MCF 10A (cell line): Measurements from ENCODE around the gene JAG2. TPM values are rescaled to one million over a fixed set of nuclear protein-coding genes. Genes with fewer than 3 reads are reported as not detected.

Experiments used
- BruUV-seq: library from RNA; stranded (reverse); fragments of 400-500 nt; replicated peaks from 2 replicates; lab custom pipeline; 2021; lab: Mats Ljungman, UMichigan
- CTCF ChIA-PET: fragments of 300-600 bp; sonication (Branson Sonifier 250); formaldehyde crosslinking; extraction: SDS; loops from one replicate; lab custom pipeline; 2021; ENCODE audit warnings: antibody characterized with exemption, inconsistent platforms; lab: Yijun Ruan, JAX
- POLR2A ChIA-PET: fragments of 300-600, 350-650 bp; sonication (Branson Sonifier 250); formaldehyde crosslinking; extraction: SDS; loops from one replicate; lab custom pipeline; 2020; ENCODE audit warnings: antibody characterized with exemption, inconsistent platforms; lab: Yijun Ruan, JAX
- DNase-seq: peaks from one replicate; pipeline ENCODE4 v3.0.0-alpha.2; 2018; ENCODE audit not compliant: unreplicated experiment
- H3K27ac Mint-ChIP-seq: one replicate; pipeline ENCODE4 v1.8.0; 2022; ENCODE audit warnings: mild to moderate bottlenecking, low read depth, mixed read lengths; ENCODE audit not compliant: unreplicated experiment
- H3K27me3 Mint-ChIP-seq: one replicate; pipeline ENCODE4 v1.8.0; 2022; ENCODE audit warnings: mixed read lengths; ENCODE audit not compliant: insufficient read depth, unreplicated experiment
- H3K36me3 Mint-ChIP-seq: one replicate; pipeline ENCODE4 v1.8.0; 2022; ENCODE audit warnings: mild to moderate bottlenecking, moderate library complexity, mixed read lengths; ENCODE audit not compliant: insufficient read depth, unreplicated experiment
- H3K4me1 Mint-ChIP-seq: one replicate; pipeline ENCODE4 v1.8.0; 2022; ENCODE audit warnings: mixed read lengths; ENCODE audit not compliant: insufficient read depth, unreplicated experiment
- H3K4me3 Mint-ChIP-seq: one replicate; pipeline ENCODE4 v1.8.0; 2022; ENCODE audit warnings: mild to moderate bottlenecking, moderate library complexity, mixed read lengths; ENCODE audit not compliant: unreplicated experiment
- H3K9me3 Mint-ChIP-seq: one replicate; pipeline ENCODE4 v1.8.0; 2022; ENCODE audit warnings: mixed read lengths; ENCODE audit not compliant: unreplicated experiment
- intact Hi-C: fragments of 100-400 bp; cut with micrococcal nuclease; formaldehyde crosslinking; loops from 2 replicates; pipeline ENCODE4 v1.14.1; 2022
- total RNA-seq: library from RNA; stranded (reverse); gene quantifications from 2 replicates; pipeline ENCODE4 v1.2.3, GENCODE V29; 2022
- TF ChIP-seq, protein P1 (sequence below): fragments of 200-600 bp; IDR thresholded peaks from one replicate; pipeline ENCODE4 v1.8.0; 2022; ENCODE audit warnings: antibody characterized with exemption, mild to moderate bottlenecking; ENCODE audit not compliant: unreplicated experiment

Gene JAG2
- total RNA-seq, 1 experiment from 2014 or later, result 33.5 TPM

DNA sequence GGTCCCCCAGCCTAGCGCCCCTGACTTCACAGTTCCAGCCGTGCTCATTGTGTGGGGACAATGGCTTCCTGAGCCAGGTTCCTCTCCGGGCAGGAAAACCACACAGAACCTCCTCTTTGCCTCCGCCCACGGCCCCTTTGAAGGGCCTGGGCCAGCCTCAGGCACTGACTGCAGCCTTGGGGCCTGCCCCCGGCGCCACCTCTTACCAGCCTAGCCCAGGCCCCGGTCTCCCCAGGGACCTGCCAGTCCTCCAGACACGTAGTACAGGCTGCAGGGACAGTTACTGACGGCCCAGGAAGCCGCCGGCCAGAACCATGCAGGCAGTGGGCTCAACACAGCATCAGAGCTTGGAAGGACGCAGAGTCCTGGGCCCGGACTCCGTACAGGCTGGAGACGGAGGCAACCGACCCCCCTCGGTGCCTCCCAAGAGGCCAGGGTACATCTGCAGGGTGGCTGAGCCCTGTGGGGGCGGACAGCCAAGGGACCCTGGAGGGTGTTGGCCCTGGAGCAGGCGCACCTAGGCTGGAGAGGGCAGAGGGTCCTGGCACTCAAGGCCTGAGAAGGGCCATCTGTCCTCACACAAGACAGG lies 33.4 kb upstream of the JAG2 start:
- no TSS peak for BruUV-seq
- TF ChIP-seq, protein P1, sequence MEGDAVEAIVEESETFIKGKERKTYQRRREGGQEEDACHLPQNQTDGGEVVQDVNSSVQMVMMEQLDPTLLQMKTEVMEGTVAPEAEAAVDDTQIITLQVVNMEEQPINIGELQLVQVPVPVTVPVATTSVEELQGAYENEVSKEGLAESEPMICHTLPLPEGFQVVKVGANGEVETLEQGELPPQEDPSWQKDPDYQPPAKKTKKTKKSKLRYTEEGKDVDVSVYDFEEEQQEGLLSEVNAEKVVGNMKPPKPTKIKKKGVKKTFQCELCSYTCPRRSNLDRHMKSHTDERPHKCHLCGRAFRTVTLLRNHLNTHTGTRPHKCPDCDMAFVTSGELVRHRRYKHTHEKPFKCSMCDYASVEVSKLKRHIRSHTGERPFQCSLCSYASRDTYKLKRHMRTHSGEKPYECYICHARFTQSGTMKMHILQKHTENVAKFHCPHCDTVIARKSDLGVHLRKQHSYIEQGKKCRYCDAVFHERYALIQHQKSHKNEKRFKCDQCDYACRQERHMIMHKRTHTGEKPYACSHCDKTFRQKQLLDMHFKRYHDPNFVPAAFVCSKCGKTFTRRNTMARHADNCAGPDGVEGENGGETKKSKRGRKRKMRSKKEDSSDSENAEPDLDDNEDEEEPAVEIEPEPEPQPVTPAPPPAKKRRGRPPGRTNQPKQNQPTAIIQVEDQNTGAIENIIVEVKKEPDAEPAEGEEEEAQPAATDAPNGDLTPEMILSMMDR, result no peak
- intact Hi-C loops, result no loop called here
- Mint-ChIP-seq H3K4me1 (peaks cover 16% of the 10 kb centered on the region), H3K27me3 (peaks cover 34% of the 10 kb centered on the region), H3K9me3 (no peaks in the 10 kb centered on the region), H3K27ac (no peak overlapping the region), H3K4me3 (no peak overlapping the region), H3K36me3 (peaks cover 13% of the 10 kb centered on the region)
- ChIA-PET CTCF (interaction anchor here (0.7 to 4.0 kb wide), 10 partner anchors 8 to 231 kb away, joined by 3 to 12 read pairs (median 5); no protein-coding TSS in a partner anchor), POLR2A (no interaction called here)
- DNase-seq, result no peak

DNA sequence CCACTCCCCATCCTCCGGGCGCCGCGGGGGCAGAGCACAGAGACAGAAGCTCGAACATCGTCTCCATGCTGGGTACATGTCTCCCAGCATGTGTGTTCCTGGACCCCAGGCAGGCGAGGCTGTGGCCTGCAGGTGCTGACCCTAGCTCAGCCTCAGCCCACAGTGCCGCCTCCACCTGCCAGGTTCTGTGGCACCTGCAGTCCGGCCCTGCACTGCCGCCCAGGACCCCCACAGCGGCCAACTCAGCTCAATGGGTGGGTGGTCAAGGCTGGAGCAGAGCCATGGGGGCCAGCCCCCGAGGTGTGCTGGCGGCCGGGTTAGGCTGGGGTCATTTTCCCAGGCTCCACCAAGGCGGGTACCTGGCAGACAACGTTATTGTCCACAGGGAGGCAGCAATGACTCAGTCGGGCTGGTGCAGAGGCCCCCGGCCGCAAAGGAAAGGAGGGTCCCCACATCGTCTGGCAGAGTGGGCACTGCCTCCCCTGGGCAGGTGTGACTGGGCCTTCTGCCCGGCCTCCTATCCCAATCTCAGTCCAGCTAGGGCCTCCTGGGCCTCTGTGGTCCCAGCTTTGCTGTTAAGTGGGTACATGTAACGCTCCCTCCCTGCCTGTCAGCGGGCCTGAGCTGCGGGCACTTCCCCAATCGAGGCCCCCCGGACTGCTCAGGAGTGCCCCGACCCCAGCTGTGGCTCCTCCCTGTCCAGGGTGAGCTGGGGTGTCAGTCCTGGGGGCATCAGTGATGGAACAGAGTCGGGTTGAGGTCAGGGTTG lies 32.8 kb upstream of the JAG2 start:
- Mint-ChIP-seq H3K4me1 (peaks cover 16% of the 10 kb centered on the region), H3K4me3 (no peak overlapping the region), H3K36me3 (peaks cover 13% of the 10 kb centered on the region), H3K27me3 (peaks cover 34% of the 10 kb centered on the region), H3K9me3 (no peaks in the 10 kb centered on the region), H3K27ac (no peak overlapping the region)
- TF ChIP-seq, protein P1, result no peak
- BruUV-seq, result no TSS peak
- no peak for DNase-seq
- ChIA-PET CTCF (interaction anchor here (0.7 to 4.0 kb wide), 8 partner anchors 7 to 112 kb away, joined by 3 to 12 read pairs (median 4); partner anchors contain the start of gene BTBD6), POLR2A (interaction anchor here (1.1 kb wide), 1 partner anchor 151 kb away, joined by 3 read pairs; no protein-coding TSS in a partner anchor)
- intact Hi-C loops, result no loop called here

DNA sequence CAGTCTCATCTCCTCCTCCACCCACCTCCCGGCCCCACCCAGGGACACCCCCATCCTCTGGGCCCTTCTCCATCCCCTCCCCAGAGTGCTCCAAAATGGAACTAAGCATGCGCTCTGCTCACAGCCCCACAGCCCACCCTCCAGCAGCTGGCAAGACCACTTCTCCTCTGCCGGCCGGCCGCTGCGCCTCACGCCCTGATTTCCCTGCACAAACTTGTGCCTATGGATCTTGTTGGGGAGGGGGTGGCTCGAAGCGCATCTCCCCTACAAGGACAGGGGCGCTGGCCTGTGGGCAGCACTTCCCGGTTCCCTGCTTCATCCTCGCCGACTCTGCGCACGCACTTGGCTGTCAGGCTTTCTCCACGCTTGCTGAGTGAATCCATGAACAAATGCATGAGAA lies 32.1 kb upstream of the JAG2 start:
- H3K4me3 Mint-ChIP-seq, result no peak overlapping the region
- no peaks in the 10 kb centered on the region for H3K9me3 Mint-ChIP-seq
- H3K27me3 Mint-ChIP-seq, result peaks cover 38% of the 10 kb centered on the region
- POLR2A ChIA-PET, result interaction anchor here (1.1 kb wide), 1 partner anchor 151 kb away, joined by 3 read pairs; no protein-coding TSS in a partner anchor
- BruUV-seq, result no TSS peak
- DNase-seq, result no peak
- peaks cover 13% of the 10 kb centered on the region for H3K36me3 Mint-ChIP-seq
- H3K27ac Mint-ChIP-seq, result no peak overlapping the region
- intact Hi-C loops, result no loop called here
- TF ChIP-seq, protein P1, result no peak
- CTCF ChIA-PET, result interaction anchor here (0.6 to 1.6 kb wide), 5 partner anchors 11 to 139 kb away, joined by 3 to 7 read pairs (median 3); partner anchors contain the start of gene BTBD6
- H3K4me1 Mint-ChIP-seq, result peaks cover 16% of the 10 kb centered on the region

DNA sequence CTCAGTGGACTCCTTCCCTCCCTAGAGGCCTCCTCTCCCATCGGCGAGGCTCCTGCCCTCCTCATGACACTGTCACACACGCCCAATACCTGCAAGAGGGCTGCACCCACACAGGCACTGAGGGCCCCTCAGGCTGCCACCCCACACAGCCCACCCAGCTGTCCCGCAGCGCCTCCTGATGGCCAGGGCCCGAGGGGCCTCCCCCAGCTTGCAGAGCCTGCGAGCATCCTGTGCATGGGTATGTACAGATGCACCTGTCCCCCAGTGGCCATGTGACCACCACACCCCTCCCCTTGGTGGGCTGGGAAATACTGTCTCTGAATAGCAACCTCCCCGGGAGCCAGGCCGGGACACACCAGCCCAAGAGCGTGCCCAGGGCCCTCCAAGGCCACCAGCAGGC lies 31.5 kb upstream of the JAG2 start:
- DNase-seq, result no peak
- Mint-ChIP-seq H3K36me3 (peaks cover 13% of the 10 kb centered on the region), H3K27me3 (peaks cover 44% of the 10 kb centered on the region), H3K4me1 (peaks cover 16% of the 10 kb centered on the region), H3K27ac (no peak overlapping the region), H3K9me3 (no peaks in the 10 kb centered on the region), H3K4me3 (no peak overlapping the region)
- TF ChIP-seq, protein P1, result no peak
- ChIA-PET POLR2A (no interaction called here), CTCF (no interaction called here)
- no TSS peak for BruUV-seq
- intact Hi-C loops, result no loop called here
